NB4 (cell line): ENCODE measurements around the gene ZNF778.

Source experiments
- DNase-seq: peaks from one replicate; pipeline ENCODE4 v3.0.0; 2010; ENCODE audit warnings: low read depth
- H3K4me3 ChIP-seq: one replicate; pipeline ENCODE4 v1.5.1; 2011; ENCODE audit warnings: mild to moderate bottlenecking, low read depth, low read length, moderate library complexity
- CTCF ChIP-seq: IDR thresholded peaks from one replicate; pipeline ENCODE4 v1.5.1; 2012; ENCODE audit warnings: low read depth, low read length
- MAX ChIP-seq: IDR thresholded peaks from 2 replicates; pipeline ENCODE4 v1.6.1; 2011; ENCODE audit warnings: low read depth, low read length
- MYC ChIP-seq: IDR thresholded peaks from 2 replicates; pipeline ENCODE4 v1.6.1; 2011; ENCODE audit warnings: low read depth, low read length
- POLR2A ChIP-seq: IDR thresholded peaks from 2 replicates; pipeline ENCODE4 v1.6.1; 2011; ENCODE audit warnings: mild to moderate bottlenecking; ENCODE audit not compliant: insufficient read length; ENCODE audit errors: extremely low read depth

The ZNF778 gene

GRCh38 chr16:89217388-89218191 is at the start of gene ZNF778:
Gene ZNF778 (plus strand): TSS chr16:89217703. CDS start chr16:89221128, 3,425 bp downstream.
- DNase-seq, result peak; percentile 91
- peak within 1 kb of the TSS; percentile 77 for H3K4me3 ChIP-seq
- peak; percentile 74 for TF ChIP-seq MAX
- TF ChIP-seq CTCF, result no peak
- 0 out of 2 replicates have a peak, but pooled peaks have one; percentile 15 for TF ChIP-seq MYC
- TF ChIP-seq POLR2A, result peak; percentile 73

GRCh38 chr16:89168381-89169189 is 48.9 kb upstream of the ZNF778 start:
- TF ChIP-seq MYC (no peak), MAX (no peak), POLR2A (no peak), CTCF (no peak)
- no peak overlapping the region for H3K4me3 ChIP-seq
- no peak for DNase-seq

- no peak for DNase-seq
- no peak overlapping the region for H3K4me3 ChIP-seq
- TF ChIP-seq MYC (no peak), MAX (no peak), CTCF (no peak), POLR2A (no peak)
Measured at GRCh38 chr16:89169778-89170177, 47.7 kb upstream of the ZNF778 start.

- DNase-seq, result peak; percentile 36
- no peak overlapping the region for H3K4me3 ChIP-seq
- TF ChIP-seq POLR2A (no peak), CTCF (no peak), MYC (no peak), MAX (no peak)
Measured at GRCh38 chr16:89170346-89171215, 46.9 kb upstream of the ZNF778 start.
